ENCODE data around the gene TCF3.
A peak's percentile ranks its signal among the peaks of the same experiment; 100 is the strongest.

Gene TCF3

DNA sequence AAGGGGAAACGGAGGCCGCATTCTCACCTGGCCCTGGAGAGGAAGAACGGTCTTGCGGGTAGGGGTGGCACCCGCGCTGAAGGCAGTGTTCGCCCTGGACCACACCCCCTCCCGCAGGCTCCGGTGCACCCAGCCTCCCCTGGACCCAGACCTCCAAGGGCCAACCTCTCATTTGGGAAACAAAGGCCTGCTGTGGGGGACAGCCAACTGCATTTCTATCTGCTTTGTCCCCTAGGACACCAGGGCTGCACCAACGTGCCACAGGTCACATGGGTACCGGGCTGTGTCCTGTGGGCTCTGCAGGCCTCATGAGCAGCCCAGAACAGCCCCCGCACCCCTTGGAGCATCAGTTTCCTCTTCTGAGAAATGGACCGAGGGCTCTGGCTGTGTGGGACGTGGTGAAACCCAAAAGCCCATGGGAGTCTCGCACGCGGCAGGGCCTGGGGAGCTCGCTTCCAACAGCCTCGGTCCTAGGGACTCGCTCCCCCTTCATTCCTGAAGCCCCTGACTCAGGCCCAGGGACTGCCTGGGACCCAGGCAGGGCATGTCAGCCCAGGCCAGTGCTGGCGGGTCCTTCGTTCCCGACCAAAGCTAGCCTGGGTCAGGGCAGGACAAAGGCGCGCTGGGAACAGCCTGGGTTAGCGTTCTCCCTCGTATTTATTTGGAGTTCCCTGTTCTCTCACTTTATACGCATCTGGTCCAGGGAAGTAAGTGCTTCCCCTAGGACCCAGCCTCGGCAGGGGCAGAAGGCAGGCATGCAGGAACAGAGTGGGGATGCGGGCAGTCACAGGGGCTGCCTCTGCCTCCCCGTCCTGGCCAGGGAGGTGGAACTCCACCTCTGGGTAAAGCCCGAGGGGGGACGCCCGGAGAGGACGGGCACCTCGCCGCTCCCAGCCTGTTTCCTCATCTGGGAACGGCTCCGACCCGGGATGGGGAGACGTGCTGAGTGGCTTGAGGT lies 4.6 kb downstream of the TCF3 start:
- H2AFZ ChIP-seq (ENCODE audit: low read depth, low read length), result no peak overlapping the region
- no peaks in the 10 kb centered on the region for H3K27me3 ChIP-seq (ENCODE audit: control insufficient read depth in 1 of 2, insufficient read depth in 1 of 2, low read length in 2 of 2)
- 95% methylated on average over 41 of the region's 41 CpGs for WGBS
- H2BK5ac ChIP-seq (ENCODE audit: low read depth, low read length, poor library complexity, severe bottlenecking), result no peak overlapping the region
- peaks cover 34 to 69% of the 10 kb centered on the region in 2 experiments for H3K36me3 ChIP-seq (ENCODE audit: control insufficient read depth in 1 of 2, insufficient read depth in 2 of 2, low read depth in 1 of 2, low read length in 2 of 2)
- H3K4me3 ChIP-seq (ENCODE audit: insufficient read depth in 1 of 2, low read depth in 1 of 2, low read length in 2 of 2), result no peak overlapping the region
- no peak overlapping the region for H3K9ac ChIP-seq (ENCODE audit: low read length)
- H2BK12ac ChIP-seq (ENCODE audit: low read length in 2 of 2), result no peak overlapping the region
- no peak overlapping the region for H2BK120ac ChIP-seq (ENCODE audit: low read depth, low read length)
- H3K4me1 ChIP-seq (ENCODE audit: control insufficient read depth, insufficient read depth, low read depth, low read length), result peaks cover 27% of the 10 kb centered on the region
- no peak overlapping the region for H3K23ac ChIP-seq (ENCODE audit: low read length in 2 of 2)
- H2AK5ac ChIP-seq (ENCODE audit: low read length, severe bottlenecking), result no peak overlapping the region
- no peak overlapping the region for H3K18ac ChIP-seq (ENCODE audit: low read depth in 1 of 2, low read length in 2 of 2)
- no peak overlapping the region for H2BK15ac ChIP-seq (ENCODE audit: low read depth, poor library complexity, severe bottlenecking)
- H3K27ac ChIP-seq (ENCODE audit: low read length, poor library complexity, severe bottlenecking), result no peak overlapping the region
- no peak overlapping the region for H4K91ac ChIP-seq (ENCODE audit: low read length)
- no peaks in the 10 kb centered on the region for H3K9me3 ChIP-seq (ENCODE audit: control insufficient read depth, low read length)
- no peak for DNase-seq
- H4K8ac ChIP-seq (ENCODE audit: low read length), result no peak overlapping the region
- H3K4me2 ChIP-seq (ENCODE audit: low read length, poor library complexity, severe bottlenecking), result peak overlapping the region; percentile 13
- H3K14ac ChIP-seq (ENCODE audit: low read length in 2 of 2), result no peak overlapping the region
- H3K4ac ChIP-seq (ENCODE audit: low read depth in 1 of 2, low read length in 2 of 2), result no peak overlapping the region
- peaks cover 42% of the 10 kb centered on the region for H3K79me1 ChIP-seq (replicated peaks; ENCODE audit: low read length, poor library complexity, severe bottlenecking)

DNA sequence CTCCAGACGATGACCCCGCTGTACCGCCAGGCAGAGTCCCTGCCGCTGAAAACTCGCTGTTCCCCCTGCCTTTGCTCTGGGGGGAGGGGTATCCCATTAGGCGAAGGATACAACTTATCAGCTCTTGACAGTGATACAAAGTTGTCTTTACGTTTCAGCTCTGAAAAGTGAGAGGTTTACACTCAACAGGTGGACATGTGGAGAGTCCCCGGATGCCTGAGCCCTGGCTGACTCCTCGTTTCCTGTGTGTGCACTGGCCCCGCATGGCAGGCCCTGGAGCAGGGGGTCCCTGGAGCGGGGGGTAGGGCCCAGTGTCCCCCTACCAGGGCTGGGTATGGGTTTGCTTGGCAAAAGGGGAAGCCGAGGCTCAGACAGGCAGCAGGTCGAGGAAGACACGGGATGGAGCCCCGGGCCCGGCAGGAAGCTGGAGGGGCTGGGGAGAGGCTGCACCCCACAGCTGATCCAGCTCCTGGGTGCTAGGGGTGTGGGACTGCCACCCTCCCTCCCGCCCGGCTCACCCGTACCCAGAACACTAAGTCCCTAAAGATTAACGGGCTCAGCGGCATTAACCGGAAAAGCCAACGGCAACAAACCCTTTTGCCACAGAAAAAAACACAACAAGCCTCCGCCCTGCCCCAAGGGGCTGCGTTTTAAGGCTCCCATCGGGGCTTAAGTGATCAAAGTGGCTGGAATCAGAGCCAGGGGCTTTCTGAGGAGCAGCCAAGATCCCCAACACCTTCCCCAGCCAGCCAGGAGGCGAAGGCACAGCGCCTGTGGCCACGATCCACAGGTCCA lies 5.6 kb downstream of the TCF3 start:
- Histone ChIP-seq H3K27me3 (ENCODE audit: control insufficient read depth in 1 of 2, insufficient read depth in 1 of 2, low read length in 2 of 2) (no peaks in the 10 kb centered on the region), H3K9me3 (ENCODE audit: control insufficient read depth, low read length) (no peaks in the 10 kb centered on the region), H3K27ac (ENCODE audit: low read length, poor library complexity, severe bottlenecking) (no peak overlapping the region), H3K79me1 (replicated peaks; ENCODE audit: low read length, poor library complexity, severe bottlenecking) (peaks cover 48% of the 10 kb centered on the region), H2BK5ac (ENCODE audit: low read depth, low read length, poor library complexity, severe bottlenecking) (no peak overlapping the region), H3K14ac (ENCODE audit: low read length in 2 of 2) (no peak overlapping the region), H3K9ac (ENCODE audit: low read length) (no peak overlapping the region), H2BK12ac (ENCODE audit: low read length in 2 of 2) (no peak overlapping the region), H3K4ac (ENCODE audit: low read depth in 1 of 2, low read length in 2 of 2) (no peak overlapping the region), H3K4me2 (ENCODE audit: low read length, poor library complexity, severe bottlenecking) (no peak overlapping the region), H3K18ac (ENCODE audit: low read depth in 1 of 2, low read length in 2 of 2) (no peak overlapping the region), H4K8ac (ENCODE audit: low read length) (no peak overlapping the region), H4K91ac (ENCODE audit: low read length) (no peak overlapping the region), H3K23ac (ENCODE audit: low read length in 2 of 2) (no peak overlapping the region), H2BK15ac (ENCODE audit: low read depth, poor library complexity, severe bottlenecking) (no peak overlapping the region), H3K4me3 (ENCODE audit: insufficient read depth in 1 of 2, low read depth in 1 of 2, low read length in 2 of 2) (no peak overlapping the region), H2AK5ac (ENCODE audit: low read length, severe bottlenecking) (no peak overlapping the region), H3K4me1 (ENCODE audit: control insufficient read depth, insufficient read depth, low read depth, low read length) (peaks cover 30% of the 10 kb centered on the region), H2BK120ac (ENCODE audit: low read depth, low read length) (no peak overlapping the region), H3K36me3 (ENCODE audit: control insufficient read depth in 1 of 2, insufficient read depth in 2 of 2, low read depth in 1 of 2, low read length in 2 of 2) (peaks cover 43 to 78% of the 10 kb centered on the region in 2 experiments), H2AFZ (ENCODE audit: low read depth, low read length) (no peak overlapping the region)
- DNase-seq, result no peak
- 96% methylated on average over 29 of the region's 29 CpGs for whole genome bisulfite sequencing

DNA sequence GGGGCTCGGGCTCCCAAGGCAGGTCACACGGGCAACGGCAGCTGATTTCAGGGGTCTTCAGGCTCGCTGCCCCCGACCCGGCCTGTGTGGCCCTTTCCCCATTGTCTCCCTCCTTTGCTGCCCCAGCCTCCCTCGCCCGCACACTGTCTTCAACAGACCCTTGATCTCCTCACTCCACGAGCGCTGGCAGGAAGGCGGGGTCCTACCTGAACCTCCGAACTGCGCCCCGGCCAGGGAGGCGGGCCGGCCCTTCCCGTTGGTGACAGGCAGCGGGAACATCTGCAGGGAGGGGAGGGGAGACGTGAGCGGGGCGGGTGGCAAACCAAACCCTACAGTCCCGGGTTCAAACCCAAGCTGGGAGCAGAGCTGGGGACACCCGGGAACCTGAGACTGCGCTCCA lies 6.3 kb downstream of the TCF3 start:
- Histone ChIP-seq H3K4me1 (ENCODE audit: control insufficient read depth, insufficient read depth, low read depth, low read length) (peaks cover 30% of the 10 kb centered on the region), H3K36me3 (ENCODE audit: control insufficient read depth in 1 of 2, insufficient read depth in 2 of 2, low read depth in 1 of 2, low read length in 2 of 2) (peaks cover 44 to 85% of the 10 kb centered on the region in 2 experiments), H2AFZ (ENCODE audit: low read depth, low read length) (no peak overlapping the region), H3K4ac (ENCODE audit: low read depth in 1 of 2, low read length in 2 of 2) (no peak overlapping the region), H3K4me2 (ENCODE audit: low read length, poor library complexity, severe bottlenecking) (no peak overlapping the region), H3K9me3 (ENCODE audit: control insufficient read depth, low read length) (no peaks in the 10 kb centered on the region), H3K4me3 (ENCODE audit: insufficient read depth in 1 of 2, low read depth in 1 of 2, low read length in 2 of 2) (no peak overlapping the region), H3K18ac (ENCODE audit: low read depth in 1 of 2, low read length in 2 of 2) (no peak overlapping the region), H3K79me1 (replicated peaks; ENCODE audit: low read length, poor library complexity, severe bottlenecking) (peaks cover 48% of the 10 kb centered on the region), H2BK120ac (ENCODE audit: low read depth, low read length) (no peak overlapping the region), H2BK12ac (ENCODE audit: low read length in 2 of 2) (no peak overlapping the region), H3K23ac (ENCODE audit: low read length in 2 of 2) (no peak overlapping the region), H3K27ac (ENCODE audit: low read length, poor library complexity, severe bottlenecking) (no peak overlapping the region), H2BK15ac (ENCODE audit: low read depth, poor library complexity, severe bottlenecking) (no peak overlapping the region), H3K9ac (ENCODE audit: low read length) (no peak overlapping the region), H3K14ac (ENCODE audit: low read length in 2 of 2) (no peak overlapping the region), H3K27me3 (ENCODE audit: control insufficient read depth in 1 of 2, insufficient read depth in 1 of 2, low read length in 2 of 2) (no peaks in the 10 kb centered on the region), H2AK5ac (ENCODE audit: low read length, severe bottlenecking) (no peak overlapping the region), H4K91ac (ENCODE audit: low read length) (no peak overlapping the region), H4K8ac (ENCODE audit: low read length) (no peak overlapping the region), H2BK5ac (ENCODE audit: low read depth, low read length, poor library complexity, severe bottlenecking) (no peak overlapping the region)
- 98% methylated on average over 24 of the region's 24 CpGs for WGBS
- no peak for DNase-seq

DNA sequence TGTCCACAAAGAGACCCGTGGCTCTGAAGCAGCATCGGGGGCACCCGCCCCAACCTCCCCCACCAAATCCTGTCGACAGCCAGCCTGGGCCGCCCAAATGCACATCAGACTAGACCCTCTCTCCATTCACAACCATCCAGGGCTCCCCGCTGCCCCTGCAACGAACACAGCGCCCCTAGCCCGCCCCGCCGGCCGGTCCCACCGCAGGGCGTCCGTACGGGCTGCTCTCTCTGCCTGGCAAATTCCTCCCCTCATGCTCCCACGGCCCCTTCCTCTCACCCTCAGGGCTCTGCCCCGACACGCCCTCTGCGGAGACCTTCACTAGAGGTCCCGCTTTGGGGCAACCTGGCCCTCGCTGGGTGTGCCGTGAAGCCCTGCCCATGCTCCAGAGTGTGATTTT lies 7.1 kb downstream of the TCF3 start:
- no peak overlapping the region for H3K23ac ChIP-seq (ENCODE audit: low read length in 2 of 2)
- H2BK120ac ChIP-seq (ENCODE audit: low read depth, low read length), result no peak overlapping the region
- no peak for DNase-seq
- H4K91ac ChIP-seq (ENCODE audit: low read length), result no peak overlapping the region
- H3K27me3 ChIP-seq (ENCODE audit: control insufficient read depth in 1 of 2, insufficient read depth in 1 of 2, low read length in 2 of 2), result no peaks in the 10 kb centered on the region
- H3K4me2 ChIP-seq (ENCODE audit: low read length, poor library complexity, severe bottlenecking), result no peak overlapping the region
- no peak overlapping the region for H3K9ac ChIP-seq (ENCODE audit: low read length)
- peaks cover 48% of the 10 kb centered on the region for H3K79me1 ChIP-seq (replicated peaks; ENCODE audit: low read length, poor library complexity, severe bottlenecking)
- peaks cover 46 to 85% of the 10 kb centered on the region in 2 experiments for H3K36me3 ChIP-seq (ENCODE audit: control insufficient read depth in 1 of 2, insufficient read depth in 2 of 2, low read depth in 1 of 2, low read length in 2 of 2)
- H3K18ac ChIP-seq (ENCODE audit: low read depth in 1 of 2, low read length in 2 of 2), result no peak overlapping the region
- no peak overlapping the region for H2AK5ac ChIP-seq (ENCODE audit: low read length, severe bottlenecking)
- peaks cover 26% of the 10 kb centered on the region for H3K4me1 ChIP-seq (ENCODE audit: control insufficient read depth, insufficient read depth, low read depth, low read length)
- H3K9me3 ChIP-seq (ENCODE audit: control insufficient read depth, low read length), result no peaks in the 10 kb centered on the region
- H3K4me3 ChIP-seq (ENCODE audit: insufficient read depth in 1 of 2, low read depth in 1 of 2, low read length in 2 of 2), result no peak overlapping the region
- WGBS, result 94% methylated on average over 23 of the region's 23 CpGs
- no peak overlapping the region for H2BK5ac ChIP-seq (ENCODE audit: low read depth, low read length, poor library complexity, severe bottlenecking)
- no peak overlapping the region for H3K14ac ChIP-seq (ENCODE audit: low read length in 2 of 2)
- no peak overlapping the region for H3K4ac ChIP-seq (ENCODE audit: low read depth in 1 of 2, low read length in 2 of 2)
- no peak overlapping the region for H3K27ac ChIP-seq (ENCODE audit: low read length, poor library complexity, severe bottlenecking)
- H4K8ac ChIP-seq (ENCODE audit: low read length), result no peak overlapping the region
- H2AFZ ChIP-seq (ENCODE audit: low read depth, low read length), result no peak overlapping the region
- no peak overlapping the region for H2BK15ac ChIP-seq (ENCODE audit: low read depth, poor library complexity, severe bottlenecking)
- no peak overlapping the region for H2BK12ac ChIP-seq (ENCODE audit: low read length in 2 of 2)

Measured in mesenchymal stem cell (in vitro differentiated cells and primary cell).